KBM-7 (cell line): ENCODE results near the gene ZFAND3.

ENCODE experiments used
- DNase-seq: peaks from one replicate; pipeline ENCODE4 v3.0.0-alpha.2; 2015
- in situ Hi-C: fragments of 300-500 bp; cut with MboI; formaldehyde crosslinking; loops from 2 replicates; pipeline ENCODE4 v1.14.3; 2020; ENCODE audit warnings: low sequenced_read_pairs, low pct_unique_long_range_greater_than_20kb, mixed read lengths

ZFAND3 gene

GRCh38 chr6:37917566-37917965, 98.0 kb downstream of the ZFAND3 start:
- no peak for DNase-seq
- in situ Hi-C loops = no loop called here

GRCh38 chr6:37919417-37920157, 100.1 kb downstream of the ZFAND3 start:
- DNase-seq = no peak
- in situ Hi-C loops = no loop called here

- no peak for DNase-seq
- in situ Hi-C loops = no loop called here
Measured at GRCh38 chr6:37920667-37921066, 101.1 kb downstream of the ZFAND3 start.

GRCh38 chr6:37922563-37922962, 103.0 kb downstream of the ZFAND3 start:
- DNase-seq = no peak
- in situ Hi-C loops = no loop called here

GRCh38 chr6:37923514-37923913, 104.0 kb downstream of the ZFAND3 start:
- DNase-seq = no peak
- in situ Hi-C loops = no loop called here

GRCh38 chr6:37926661-37927060, 107.1 kb downstream of the ZFAND3 start:
- DNase-seq = no peak
- in situ Hi-C loops = no loop called here

GRCh38 chr6:37928217-37928616, 108.7 kb downstream of the ZFAND3 start:
- in situ Hi-C loops = no loop called here
- no peak for DNase-seq

- in situ Hi-C loops = no loop called here
- no peak for DNase-seq
Measured at GRCh38 chr6:37930288-37930971, 110.9 kb downstream of the ZFAND3 start.

GRCh38 chr6:37931066-37931465, 111.5 kb downstream of the ZFAND3 start:
- in situ Hi-C loops = no loop called here
- no peak for DNase-seq

GRCh38 chr6:37934276-37934675, 114.7 kb downstream of the ZFAND3 start:
- DNase-seq = no peak
- in situ Hi-C loops = no loop called here

- in situ Hi-C loops = no loop called here
Measured at GRCh38 chr6:37936150-37936549, 116.6 kb downstream of the ZFAND3 start.

GRCh38 chr6:37936906-37937305, 117.4 kb downstream of the ZFAND3 start:
- in situ Hi-C loops = no loop called here
- DNase-seq = peak; percentile 4

More at GRCh38 chr6:37936150-37936549, 116.6 kb downstream of the ZFAND3 start:
- no peak for DNase-seq

- no peak for DNase-seq
- in situ Hi-C loops = no loop called here
Measured at GRCh38 chr6:37938909-37939308, 119.4 kb downstream of the ZFAND3 start.

GRCh38 chr6:37940074-37940847, 120.7 kb downstream of the ZFAND3 start:
- no peak for DNase-seq
- in situ Hi-C loops = no loop called here

GRCh38 chr6:37941871-37942270, 122.3 kb downstream of the ZFAND3 start:
- no peak for DNase-seq
- in situ Hi-C loops = no loop called here

GRCh38 chr6:37942606-37943376, 123.3 kb downstream of the ZFAND3 start:
- DNase-seq = no peak
- in situ Hi-C loops = no loop called here

- in situ Hi-C loops = no loop called here
- no peak for DNase-seq
Measured at GRCh38 chr6:37943436-37944058, 124.0 kb downstream of the ZFAND3 start.

- in situ Hi-C loops = no loop called here
- DNase-seq = no peak
Measured at GRCh38 chr6:37946057-37946456, 126.5 kb downstream of the ZFAND3 start.

GRCh38 chr6:37947468-37947867, 127.9 kb downstream of the ZFAND3 start:
- in situ Hi-C loops = no loop called here

More at GRCh38 chr6:37947468-37947867, 127.9 kb downstream of the ZFAND3 start:
- no peak for DNase-seq
